Stimulated activated CD4-positive, alpha-beta T cell treated with anti-CD3 and anti-CD28 coated beads, Interleukin-4, amount 100 ng/mL, for 1 hour (primary cell): ENCODE data around the gene CD248.
"Not testable (repeated sequence)": the region's sequence is repeated elsewhere in the genome, so short reads cannot be mapped to it uniquely, and the experiment has no call there.

Source experiments
- DNase-seq: peaks from one replicate; pipeline ENCODE4 v3.0.0-alpha.2; 2020

CD248 gene

DNA sequence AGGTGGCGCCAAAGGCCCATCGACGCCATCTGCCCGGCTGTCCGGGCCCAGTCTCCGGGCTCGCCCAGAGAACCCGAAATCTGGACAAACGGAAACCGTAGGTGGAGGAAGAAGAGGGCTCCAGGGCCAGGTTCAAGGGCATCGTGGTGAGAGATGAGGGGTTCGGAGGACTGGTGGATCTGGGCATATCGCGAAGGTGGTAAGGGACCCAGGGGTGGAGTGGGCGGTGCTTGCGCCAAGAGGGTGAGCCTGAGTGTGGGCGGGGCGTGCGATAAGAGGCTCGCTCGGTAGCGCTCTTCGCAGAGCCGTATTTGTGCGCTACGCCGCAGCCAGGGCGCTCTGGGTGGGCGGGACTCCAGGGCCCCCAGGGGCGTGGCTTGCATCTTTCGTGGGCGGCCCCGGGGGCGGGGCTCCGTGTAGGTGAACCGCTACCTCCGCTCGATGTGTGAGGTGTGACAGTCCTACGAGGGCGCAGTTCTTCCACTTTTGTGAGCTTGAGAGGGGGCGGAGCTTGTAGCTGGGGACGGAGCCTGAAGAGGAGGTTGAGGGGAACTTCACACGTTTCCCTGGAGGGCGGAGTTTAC lies 4.8 kb downstream of the CD248 start:
- DNase-seq, result peak; percentile 96

DNA sequence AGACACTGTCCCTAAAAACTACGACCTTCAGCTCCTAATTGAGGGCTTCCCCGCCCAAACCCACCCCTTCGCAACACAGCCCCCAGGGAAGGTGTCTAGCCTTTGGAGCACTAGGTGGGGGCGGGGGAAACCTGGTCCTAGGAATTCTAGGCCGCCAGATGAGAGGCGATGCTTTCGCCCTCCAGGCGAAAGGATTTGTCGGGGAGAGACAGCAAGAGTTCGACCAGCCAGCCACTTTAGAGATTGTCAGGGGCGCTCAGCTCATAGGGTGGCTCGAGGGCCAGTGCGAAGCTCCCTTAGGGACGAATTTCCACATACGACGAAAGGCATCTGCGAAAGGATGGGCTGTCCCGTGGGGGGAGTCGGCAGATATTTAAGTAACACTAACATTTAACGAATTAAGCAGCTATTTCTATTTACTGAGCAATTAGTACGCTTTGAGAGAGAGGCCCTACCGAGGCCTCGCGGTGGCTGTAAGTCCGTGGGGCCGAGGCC lies 5.3 kb downstream of the CD248 start:
- DNase-seq, result no peak

DNA sequence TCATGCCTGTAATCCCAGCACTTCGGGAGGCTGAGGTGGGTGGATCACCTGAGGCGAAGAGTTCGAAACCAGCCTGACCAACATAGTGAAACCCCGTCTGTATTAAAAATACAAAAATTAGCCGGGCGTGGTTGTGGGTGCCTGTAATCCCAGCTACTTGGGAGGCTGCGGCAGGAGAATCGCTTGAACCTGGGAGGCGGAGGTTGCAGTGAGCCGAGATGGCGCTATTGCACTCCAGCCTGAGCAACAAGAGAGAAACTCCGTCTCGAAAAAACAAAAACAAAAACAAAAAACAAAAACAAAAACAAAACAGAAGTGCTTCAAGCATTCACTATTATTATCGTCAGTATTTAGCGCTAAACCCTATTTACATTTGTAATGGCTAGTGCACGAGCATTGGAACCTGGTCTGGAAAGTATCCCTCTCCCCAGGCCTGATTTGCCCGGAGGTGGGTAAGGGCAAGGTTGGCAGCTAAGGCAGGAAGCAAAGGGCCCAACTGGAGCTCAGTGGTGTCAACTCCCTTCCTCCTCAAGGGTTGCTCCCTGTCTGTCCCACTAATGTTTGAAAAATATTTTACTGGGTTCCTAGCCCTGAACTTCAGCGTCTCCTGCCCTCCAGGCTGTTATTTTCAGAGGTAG lies 5.9 kb downstream of the CD248 start:
- DNase-seq, result not testable (repeated sequence)

DNA sequence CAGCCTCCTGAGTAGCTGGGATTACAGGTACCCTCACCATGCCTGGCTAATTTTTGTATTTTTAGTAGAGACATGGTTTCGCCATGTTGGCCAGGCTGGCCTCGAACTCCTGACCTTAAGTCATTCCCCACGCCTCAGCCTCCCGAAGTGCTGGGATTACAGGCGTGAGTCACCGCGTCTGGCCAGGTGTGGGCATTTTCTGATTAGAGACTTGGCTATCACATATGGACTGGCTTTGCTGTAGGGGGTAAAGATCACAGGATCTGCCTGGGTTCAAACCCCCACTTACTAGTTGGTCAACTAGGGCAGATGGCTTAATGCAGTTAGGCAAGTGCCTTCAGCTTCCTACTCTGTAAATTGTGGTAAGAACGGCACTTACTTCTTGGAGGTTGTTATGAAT lies 6.5 kb downstream of the CD248 start:
- DNase-seq, result no peak

DNA sequence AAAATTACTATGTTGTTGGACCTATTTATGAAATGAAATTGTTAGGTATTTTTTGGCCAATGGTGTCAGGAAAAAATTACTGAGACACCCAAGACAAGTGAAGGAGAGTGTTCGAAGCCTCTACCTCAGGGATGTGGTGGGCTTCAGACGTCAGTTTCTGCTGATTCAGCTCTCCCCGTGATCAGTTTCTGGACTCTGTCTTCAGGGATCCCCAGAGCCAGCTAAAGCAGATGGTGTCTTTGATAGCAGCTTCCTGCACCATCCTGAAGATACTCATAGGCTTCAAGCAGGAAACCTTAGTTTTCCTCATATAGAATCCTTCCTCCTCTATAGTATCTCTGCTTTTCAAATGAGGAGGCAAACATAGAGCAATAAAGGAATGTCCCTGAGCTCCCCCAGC lies 7.4 kb downstream of the CD248 start:
- no peak for DNase-seq

DNA sequence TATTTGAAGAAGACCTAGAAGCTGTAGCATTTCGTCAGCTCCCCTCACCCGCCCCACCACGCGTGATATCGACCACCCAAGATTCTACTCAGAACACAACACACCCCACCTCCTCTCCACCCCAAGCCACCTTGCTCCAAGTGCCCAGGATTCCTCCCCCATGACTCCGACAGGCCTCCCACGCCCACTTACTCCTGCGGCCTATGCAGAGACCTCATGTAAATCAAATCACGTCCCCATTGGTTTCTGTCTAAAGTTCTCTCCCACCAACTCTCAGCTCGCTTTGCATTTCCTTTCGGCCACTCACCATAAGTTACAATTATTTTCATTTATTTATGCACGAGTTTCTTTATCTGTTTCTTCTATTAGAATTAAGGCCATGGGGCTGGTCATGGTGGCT lies 14.2 kb downstream of the CD248 start:
- no peak for DNase-seq

DNA sequence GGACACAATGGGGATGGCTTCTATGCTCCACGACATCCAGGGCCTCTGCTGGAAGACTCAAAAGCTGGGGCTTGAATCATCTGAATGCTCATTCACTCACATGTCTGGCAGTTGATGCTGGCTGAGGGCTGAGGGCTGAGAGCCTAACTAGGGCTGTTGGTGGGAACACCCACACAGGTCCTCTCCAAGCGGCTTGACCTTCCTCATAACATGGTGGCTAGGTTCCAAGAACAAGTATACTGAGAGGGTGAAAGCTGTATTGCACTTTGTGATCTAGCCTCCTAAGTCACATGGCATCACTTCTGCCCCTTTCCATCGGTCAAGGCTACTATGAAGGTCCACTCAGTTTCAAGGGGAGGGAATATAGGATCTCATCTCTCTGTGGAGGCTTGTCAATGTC lies 17.7 kb downstream of the CD248 start:
- DNase-seq, result no peak

DNA sequence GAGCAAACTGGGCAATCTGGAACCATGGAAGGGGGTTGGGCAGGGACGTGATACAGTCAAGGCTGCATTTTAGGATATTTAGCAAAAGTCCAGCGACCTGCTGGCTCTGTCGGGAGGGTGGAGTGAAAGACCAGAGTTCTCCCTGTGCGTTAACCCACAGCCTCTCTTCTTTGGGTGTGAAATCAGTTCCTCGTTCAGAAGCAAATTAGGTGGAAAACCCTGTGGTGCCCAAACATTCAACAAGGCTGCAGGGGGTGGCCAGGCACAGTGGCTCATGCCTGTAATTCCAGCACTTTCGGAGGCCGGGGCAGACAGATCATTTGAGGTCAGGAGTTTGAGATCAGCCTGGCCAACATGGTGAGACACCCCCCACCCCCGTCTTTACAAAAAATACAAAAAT lies 19.2 kb downstream of the CD248 start:
- no peak for DNase-seq

DNA sequence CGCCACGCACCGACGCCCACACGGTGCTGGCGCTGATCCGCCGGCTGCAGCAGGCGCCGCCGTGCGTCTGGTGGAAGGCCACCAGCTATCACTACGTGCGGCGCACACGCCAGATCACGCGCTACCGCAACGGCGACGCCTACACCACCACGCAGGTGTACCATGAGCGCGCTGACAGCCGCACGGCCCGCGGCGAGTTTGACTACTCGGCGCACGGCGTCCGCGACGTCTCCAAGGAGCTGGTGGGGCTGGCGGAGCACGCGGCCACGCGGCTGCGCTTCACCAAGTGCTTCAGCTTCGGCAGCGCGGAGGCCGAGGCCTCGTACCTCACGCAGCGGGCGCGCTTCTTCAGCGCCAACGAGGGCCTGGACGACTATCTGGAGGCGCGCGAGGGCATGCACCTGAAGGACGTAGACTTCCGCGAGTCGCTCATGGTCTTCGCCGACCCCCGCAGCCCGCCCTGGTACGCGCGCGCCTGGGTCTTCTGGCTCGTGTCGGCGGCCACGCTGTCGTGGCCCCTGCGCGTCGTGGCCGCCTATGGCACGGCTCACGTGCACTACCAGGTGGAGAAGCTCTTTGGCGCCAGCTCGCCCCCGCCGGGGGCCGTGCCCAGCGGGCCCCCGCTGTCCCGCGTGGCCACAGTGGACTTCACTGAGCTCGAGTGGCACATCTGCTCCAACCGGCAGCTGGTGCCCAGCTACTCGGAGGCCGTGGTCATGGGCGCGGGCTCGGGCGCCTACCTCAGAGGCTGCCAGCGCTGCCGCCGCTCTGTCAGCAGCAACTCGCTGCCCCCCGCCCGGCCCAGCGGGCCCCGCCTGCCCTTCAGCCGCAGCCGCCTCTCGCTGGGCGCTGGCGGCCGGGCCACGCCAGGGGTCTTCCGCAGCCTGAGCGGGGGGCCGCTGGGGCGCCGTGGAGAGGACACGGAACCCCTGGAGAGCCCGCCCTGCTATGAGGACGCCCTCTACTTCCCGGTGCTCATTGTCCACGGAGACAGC lies 21.9 kb downstream of the CD248 start:
- no peak for DNase-seq

DNA sequence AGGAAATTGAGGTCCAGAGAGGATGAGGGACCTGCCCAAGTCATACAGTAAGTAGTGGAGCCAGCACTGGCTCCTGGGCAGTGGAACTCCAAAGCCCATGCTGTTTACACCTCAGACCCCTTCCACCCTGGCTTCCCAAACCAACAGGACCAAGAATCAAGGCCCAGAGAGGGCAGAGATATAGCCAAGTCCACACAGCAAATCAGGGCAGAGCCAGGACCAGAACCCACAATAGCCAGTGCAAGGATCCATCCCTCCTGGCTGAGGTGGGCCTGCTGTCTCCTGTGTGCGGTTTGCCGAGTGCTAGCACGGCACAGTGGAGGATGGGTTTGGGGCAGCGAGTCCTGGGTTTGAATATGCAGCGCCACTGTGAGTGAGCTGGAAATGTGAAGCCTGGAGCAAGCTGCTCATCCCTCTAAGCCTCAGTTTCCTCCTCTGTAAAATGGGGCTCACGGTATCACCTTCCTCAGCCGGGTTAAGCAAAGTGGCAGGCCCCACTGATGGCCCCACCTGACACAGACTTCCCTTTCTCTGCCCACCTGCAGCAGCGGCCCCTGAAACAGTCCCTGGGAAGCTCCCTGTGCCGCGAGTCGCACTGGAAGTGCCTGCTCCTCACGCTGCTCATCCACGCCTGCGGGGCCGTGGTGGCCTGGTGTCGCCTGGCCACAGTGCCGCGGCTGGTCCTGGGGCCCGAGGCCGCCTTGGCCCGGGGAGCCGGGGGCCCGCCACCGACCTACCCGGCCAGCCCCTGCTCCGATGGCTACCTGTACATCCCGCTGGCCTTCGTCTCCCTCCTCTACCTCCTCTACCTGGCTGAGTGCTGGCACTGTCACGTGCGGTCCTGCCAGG lies 22.8 kb downstream of the CD248 start:
- DNase-seq, result no peak

DNA sequence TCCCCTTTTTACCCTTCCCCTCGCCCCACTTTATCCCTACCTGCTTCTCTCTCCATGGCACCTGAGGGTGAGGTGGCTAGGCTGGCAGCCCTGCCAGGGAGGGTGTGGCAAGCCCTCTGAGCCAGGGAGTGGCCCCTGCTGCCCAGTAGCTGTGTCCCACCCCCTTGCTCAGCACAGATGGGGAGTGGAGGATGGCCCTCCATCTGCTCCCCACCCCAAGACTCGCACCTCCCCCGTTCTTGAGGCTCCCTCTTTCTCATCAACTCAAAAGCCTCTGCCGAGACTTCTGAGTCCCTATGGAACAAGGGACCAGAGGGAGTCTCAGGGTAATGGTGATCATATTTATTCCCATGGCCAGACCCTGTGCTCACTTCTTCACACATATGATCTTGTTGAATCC lies 23.5 kb downstream of the CD248 start:
- no peak for DNase-seq

DNA sequence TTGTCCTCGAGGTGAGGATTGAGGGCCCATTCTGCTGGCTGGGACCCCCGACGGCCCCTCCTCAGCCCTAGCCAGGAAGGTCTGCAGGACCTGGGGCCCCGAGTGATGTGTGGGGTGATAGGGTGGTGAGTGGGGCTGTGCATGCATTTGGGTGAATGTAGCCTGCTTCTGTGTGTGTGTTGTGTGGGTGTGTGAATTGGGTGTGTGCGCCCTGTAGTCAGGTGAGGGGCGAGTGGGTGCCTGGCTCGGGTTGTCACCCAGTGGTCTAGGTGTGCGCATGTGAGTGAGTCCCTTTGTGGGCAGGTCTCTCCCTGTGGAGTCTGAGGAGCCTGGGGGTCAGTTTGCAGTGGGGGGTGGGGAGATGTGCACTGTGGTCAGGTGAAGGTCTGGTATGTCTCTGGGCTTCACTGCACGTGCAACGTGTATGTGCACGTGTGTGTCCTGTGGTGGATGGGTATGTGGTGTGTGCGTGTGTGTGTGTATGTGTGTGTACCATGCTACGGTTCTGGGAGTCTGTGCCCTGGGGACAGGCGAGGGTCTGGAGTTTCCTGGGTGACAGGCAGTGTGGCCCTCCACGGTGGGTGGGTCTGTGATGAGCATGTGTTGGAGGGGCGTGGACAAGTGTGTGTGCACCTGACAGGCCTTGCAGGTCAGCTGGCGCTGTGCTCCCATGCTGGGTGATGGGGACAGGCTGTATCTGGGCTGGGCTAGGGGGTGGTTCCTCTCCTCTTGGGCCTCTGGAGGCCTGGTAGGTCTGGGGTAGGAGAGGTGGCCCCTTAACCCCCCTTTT lies 24.1 kb downstream of the CD248 start:
- no peak for DNase-seq

DNA sequence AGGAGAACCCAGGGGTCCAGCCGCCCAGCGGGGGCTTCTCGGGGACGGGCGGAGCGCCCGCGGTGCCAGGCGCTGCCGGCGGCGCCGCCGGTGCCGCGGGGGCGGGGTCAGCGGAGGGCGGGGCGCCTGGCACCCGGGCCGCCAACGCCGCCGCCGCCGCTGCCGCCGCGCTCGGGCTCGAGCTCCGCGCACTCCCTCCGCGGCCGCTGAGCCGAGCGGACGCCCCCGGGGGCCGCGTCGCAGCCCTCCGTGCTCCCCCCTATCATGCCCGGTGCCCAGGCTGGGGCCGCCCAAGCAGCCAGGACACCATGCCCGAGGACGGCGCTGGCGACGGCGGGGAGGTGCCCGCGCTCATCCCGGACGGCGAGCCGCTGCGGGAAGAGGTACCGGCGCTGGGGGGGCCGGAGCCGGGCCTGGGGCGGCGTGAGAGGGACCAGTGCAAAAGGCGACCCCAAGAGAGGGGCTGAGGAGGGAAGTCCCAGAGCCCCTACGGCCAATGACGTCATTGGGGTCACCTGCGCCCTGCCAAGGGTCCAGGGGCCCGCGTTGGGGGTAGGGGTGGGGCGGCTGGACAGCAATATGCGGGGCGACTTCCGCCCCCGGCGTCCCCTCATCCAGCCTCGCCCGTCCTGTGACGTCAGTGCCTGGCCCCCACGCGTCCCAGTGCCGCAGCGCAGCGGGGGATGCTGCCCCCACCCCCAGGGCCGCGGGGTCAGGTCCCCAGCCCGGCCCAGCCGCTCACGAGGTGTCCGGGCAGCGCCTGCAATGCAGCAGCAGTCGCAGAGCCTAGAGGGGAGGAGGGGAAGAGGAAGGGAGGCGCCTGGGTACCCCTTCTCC lies 24.9 kb downstream of the CD248 start, which contains the start of gene TMEM151A:
TSS of gene TMEM151A (plus strand) at position 189 of the 837 bp plus-strand sequence. CDS start at position 309, 120 bp downstream.
- peak; percentile 50 for DNase-seq

DNA sequence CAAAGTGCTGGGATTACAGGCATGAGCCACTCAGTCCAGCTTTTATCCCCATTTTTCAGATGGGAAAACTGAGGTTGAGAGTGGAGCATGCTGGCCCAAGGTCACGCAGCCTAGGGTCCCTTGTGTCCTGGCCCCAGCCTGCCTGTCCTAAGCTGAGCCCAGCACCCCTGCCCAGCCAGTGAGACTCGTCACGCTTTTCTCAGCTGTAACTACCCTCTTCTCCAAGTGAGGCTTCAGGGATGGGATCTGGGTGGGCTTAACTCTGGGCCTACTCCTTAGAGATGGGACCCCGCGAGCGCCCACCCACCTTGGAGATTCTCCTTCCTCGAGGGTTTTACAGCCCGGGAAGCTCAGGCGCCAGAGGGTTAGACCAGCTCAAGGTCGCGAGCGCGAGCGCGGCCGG lies 25.5 kb downstream of the CD248 start:
- DNase-seq, result no peak

DNA sequence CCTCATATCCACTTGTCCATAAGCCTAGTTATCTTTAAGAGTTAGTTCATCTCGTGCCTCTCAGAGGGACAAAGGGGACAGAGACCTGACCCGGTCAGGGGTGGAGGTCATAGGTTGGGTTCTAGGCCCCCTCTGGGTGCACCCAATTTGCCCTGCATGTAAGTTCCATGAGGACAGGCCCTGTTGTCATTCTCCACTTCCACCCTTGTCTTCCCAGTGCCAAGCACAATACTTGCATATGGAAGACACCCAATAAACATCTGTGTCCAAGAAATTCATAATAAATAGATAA lies 26.6 kb downstream of the CD248 start:
- no peak for DNase-seq

DNA sequence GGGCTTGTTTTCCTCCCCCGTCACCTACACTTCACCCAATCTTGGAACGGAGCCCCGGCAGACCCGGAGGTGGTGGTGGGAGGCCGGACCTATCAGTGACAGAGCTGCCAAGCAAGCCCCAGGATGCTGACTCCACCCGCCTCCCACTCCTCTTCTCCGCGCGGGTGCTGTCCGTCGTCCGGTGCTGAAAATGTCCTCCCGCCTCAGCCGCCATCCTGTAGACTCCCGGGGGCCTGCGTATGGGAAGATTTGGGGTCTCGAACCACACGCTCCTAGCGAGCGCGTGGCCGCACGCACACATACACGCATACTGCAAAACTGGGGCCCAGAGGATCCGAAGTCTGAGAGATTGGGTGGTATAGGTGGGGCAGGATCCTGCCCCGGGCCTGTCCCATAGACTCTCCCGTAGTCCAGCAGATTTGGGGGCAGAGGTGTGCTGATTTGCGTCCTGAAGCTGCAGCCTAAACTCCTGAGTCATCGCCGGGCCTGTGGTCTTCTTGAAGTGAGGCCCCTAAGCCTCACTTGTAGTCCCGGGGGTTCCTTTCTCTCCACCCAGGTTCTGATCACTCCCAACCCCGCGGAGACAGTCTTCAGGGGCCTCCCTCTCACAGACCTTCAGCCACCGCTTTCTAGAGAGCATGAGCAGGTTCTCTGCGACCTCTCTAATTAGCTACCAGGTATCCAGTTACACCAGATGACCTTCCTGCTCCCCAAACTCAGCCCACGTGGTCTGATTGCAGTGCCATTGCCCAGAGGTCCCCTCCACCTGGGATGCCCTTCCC lies 27.1 kb downstream of the CD248 start:
- peak; percentile 83 for DNase-seq

DNA sequence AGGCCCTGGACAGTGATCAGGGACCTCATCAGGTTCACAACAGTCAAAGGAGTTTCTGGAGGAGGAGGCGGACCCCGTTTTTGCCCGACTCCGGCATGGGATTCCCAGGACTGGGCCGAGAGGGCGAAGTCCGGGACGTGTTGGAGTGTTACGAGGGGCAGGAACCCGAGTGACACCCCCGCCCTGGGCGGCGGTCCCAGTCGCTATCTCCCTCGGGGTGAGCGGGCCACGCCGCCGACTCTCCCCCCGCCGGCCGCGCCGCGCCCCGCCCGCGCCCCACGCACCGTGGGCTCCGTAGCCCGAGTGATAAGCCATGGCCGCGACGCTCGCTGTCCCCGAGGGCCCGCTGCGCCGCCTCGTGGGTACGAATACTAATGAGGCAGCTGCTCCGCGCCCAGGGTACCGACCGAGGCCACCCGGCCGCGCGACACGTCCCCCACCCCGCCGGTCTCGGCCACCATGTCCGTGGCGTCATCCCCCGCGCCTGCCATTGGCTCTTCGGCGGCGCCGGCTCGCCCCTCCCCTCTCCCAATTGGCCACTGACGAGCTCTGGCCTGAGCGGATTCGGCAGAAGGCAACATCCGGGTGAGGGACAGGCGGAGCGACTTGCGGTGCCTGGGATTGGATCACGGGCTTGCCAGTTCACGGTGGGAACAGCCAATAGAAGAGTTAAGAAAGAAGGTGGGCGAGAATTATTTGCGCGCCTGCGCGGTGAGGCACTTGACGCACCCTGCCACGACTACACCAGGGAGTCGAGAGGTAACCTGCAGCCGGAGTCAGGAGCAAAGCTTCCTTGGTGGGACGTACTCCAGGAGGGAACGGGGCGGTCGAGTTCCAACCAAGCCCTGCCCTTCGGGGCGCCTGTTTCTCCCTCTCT lies 27.9 kb downstream of the CD248 start, which contains the start of gene YIF1A:
TSS of gene YIF1A (minus strand) at position 473 of the 877 bp plus-strand sequence. CDS start at position 315, 158 bp downstream.
- peak; percentile 97 for DNase-seq

DNA sequence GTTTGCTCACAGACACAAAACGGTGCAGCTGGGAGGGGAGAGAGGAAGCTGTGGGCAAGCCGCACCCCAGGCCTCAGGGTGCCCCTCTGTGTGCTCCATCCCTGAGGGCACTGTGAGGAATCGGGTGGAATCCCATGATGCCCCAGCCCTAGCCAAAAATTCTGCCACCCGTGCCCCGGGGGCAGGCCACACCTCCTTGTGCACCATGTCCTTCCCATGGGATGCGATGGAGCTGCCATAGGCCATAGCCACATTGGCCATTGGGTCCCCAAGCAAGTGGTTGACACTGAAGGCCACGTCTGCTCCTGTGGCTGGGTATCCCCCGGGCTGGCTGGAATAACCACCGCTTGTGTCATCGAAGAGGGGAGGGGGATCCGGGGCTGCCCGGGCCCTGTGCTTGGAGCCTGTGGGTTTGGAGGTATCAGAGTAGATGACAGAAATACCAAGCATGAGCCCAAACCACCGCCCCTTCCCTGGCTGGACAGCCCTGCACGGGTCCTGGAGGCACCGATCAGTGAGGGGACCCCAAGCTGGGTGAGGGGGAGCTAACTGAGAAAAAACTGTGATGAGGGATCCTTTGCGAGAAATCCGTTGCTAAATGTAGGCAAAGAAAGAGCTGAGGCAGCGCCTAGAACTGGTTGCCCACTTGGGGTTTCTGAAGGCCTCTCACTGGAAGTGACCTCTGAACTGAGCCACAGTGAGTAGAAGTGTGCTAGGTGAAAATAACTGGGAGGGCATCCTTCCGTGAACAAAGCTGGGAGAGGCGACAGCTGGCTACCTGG lies 28.8 kb downstream of the CD248 start:
- DNase-seq, result no peak
